DOHH2 (cell line): ENCODE results near the gene LPCAT2.

ENCODE experiments used
- H3F3A ChIP-seq: fragments of 200-600 bp; sonication (generic), shearing (Covaris generic); 2 replicates; pipeline ENCODE4 v1.6.0; 2016; ENCODE audit warnings: antibody characterized with exemption, mild to moderate bottlenecking; ENCODE audit not compliant: control insufficient read depth, insufficient read depth
- H3K27ac ChIP-seq: fragments of 200-600 bp; sonication (generic); 2 replicates; pipeline ENCODE4 v1.5.1; 2014; ENCODE audit warnings: low read depth, mild to moderate bottlenecking, low read length, moderate library complexity
- H3K27me3 ChIP-seq: fragments of 200-600 bp; sonication (generic); 2 replicates; pipeline ENCODE4 v1.6.1; 2014; ENCODE audit warnings: mild to moderate bottlenecking, low read length, mixed read lengths; ENCODE audit not compliant: control insufficient read depth
- H3K36me3 ChIP-seq: fragments of 200-600 bp; sonication (generic); 2 replicates; pipeline ENCODE4 v1.6.1; 2014; ENCODE audit warnings: mild to moderate bottlenecking, low read length, moderate library complexity, mixed read lengths; ENCODE audit not compliant: control insufficient read depth
- H3K4me1 ChIP-seq: fragments of 200-600 bp; sonication (generic); 2 replicates; pipeline ENCODE4 v1.6.1; 2014; ENCODE audit warnings: mild to moderate bottlenecking, low read length, mixed read lengths; ENCODE audit not compliant: control insufficient read depth
- H3K4me2 ChIP-seq: fragments of 200-600 bp; sonication (generic); 2 replicates; pipeline ENCODE4 v1.6.0; 2014; ENCODE audit warnings: mild to moderate bottlenecking, low read length, moderate library complexity
- H3K4me3 ChIP-seq: fragments of 200-600 bp; sonication (generic); 2 replicates; pipeline ENCODE4 v1.5.1; 2014; ENCODE audit warnings: mild to moderate bottlenecking, low read length, mixed read lengths
- H3K79me2 ChIP-seq: fragments of 200-600 bp; sonication (generic); 2 replicates; pipeline ENCODE4 v1.6.1; 2014; ENCODE audit warnings: mild to moderate bottlenecking, low read length, mixed read lengths; ENCODE audit not compliant: control insufficient read depth
- H3K9me2 ChIP-seq: fragments of 200-600 bp; sonication (generic); replicated peaks from 2 replicates; pipeline ENCODE4 v1.6.1; 2014; ENCODE audit warnings: mild to moderate bottlenecking, low read length, mixed read lengths; ENCODE audit not compliant: control insufficient read depth
- H3K9me3 ChIP-seq: fragments of 200-600 bp; sonication (generic); 2 replicates; pipeline ENCODE4 v1.6.1; 2014; ENCODE audit warnings: antibody characterized with exemption, low read length, mixed read lengths; ENCODE audit not compliant: control insufficient read depth, insufficient read depth
- H4K20me1 ChIP-seq: fragments of 200-600 bp; sonication (generic); 2 replicates; pipeline ENCODE4 v1.6.0; 2014; ENCODE audit warnings: low read depth, mild to moderate bottlenecking, antibody characterized with exemption, low read length, moderate library complexity; ENCODE audit not compliant: control insufficient read depth, insufficient read depth
- EZH2phosphoT487 ChIP-seq: fragments of 200-600 bp; sonication (generic); IDR thresholded peaks from 2 replicates; pipeline ENCODE4 v1.6.1; 2017; ENCODE audit warnings: borderline replicate concordance, mild to moderate bottlenecking, antibody characterized with exemption, low read length, moderate library complexity, mixed read lengths
- TF ChIP-seq, protein P1 (sequence below): fragments of 200-600 bp; sonication (generic); IDR thresholded peaks from one replicate; pipeline ENCODE4 v1.5.1; 2014; ENCODE audit warnings: antibody characterized with exemption, mild to moderate bottlenecking, low read depth, low read length; ENCODE audit not compliant: poor library complexity, severe bottlenecking

LPCAT2 gene

GRCh38 chr16:55565086-55565485, 56.2 kb downstream of the LPCAT2 start:
- no peaks in the 10 kb centered on the region for H3K36me3 ChIP-seq
- H3K9me2 ChIP-seq = no peaks in the 10 kb centered on the region

GRCh38 chr16:55566432-55567175, 57.7 kb downstream of the LPCAT2 start, which contains the start of gene CAPNS2:
Gene CAPNS2 (plus strand): TSS chr16:55566684. CDS start chr16:55566757, 73 bp downstream.
- Histone ChIP-seq H4K20me1 (no peaks in the 10 kb centered on the region), H3K4me3 (no peak within 1 kb of the TSS), H3K9me3 (no peaks in the 10 kb centered on the region), H3K9me2 (no peaks in the 10 kb centered on the region), H3K36me3 (no peaks in the 10 kb centered on the region), H3K4me2 (no peak within 1 kb of the TSS), H3K79me2 (no peaks in the 10 kb centered on the region), H3K4me1 (no peaks in the 10 kb centered on the region), H3F3A (no peaks in the 10 kb centered on the region), H3K27me3 (peaks cover 3% of the 10 kb centered on the region; the same call in 1 of the 2 replicates), H3K27ac (no peak within 1 kb of the TSS)
- TF ChIP-seq, protein P1, sequence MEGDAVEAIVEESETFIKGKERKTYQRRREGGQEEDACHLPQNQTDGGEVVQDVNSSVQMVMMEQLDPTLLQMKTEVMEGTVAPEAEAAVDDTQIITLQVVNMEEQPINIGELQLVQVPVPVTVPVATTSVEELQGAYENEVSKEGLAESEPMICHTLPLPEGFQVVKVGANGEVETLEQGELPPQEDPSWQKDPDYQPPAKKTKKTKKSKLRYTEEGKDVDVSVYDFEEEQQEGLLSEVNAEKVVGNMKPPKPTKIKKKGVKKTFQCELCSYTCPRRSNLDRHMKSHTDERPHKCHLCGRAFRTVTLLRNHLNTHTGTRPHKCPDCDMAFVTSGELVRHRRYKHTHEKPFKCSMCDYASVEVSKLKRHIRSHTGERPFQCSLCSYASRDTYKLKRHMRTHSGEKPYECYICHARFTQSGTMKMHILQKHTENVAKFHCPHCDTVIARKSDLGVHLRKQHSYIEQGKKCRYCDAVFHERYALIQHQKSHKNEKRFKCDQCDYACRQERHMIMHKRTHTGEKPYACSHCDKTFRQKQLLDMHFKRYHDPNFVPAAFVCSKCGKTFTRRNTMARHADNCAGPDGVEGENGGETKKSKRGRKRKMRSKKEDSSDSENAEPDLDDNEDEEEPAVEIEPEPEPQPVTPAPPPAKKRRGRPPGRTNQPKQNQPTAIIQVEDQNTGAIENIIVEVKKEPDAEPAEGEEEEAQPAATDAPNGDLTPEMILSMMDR = no peak
- no peak for TF ChIP-seq EZH2phosphoT487

More at GRCh38 chr16:55565086-55565485, 56.2 kb downstream of the LPCAT2 start:
- H3F3A ChIP-seq = no peaks in the 10 kb centered on the region
- TF ChIP-seq EZH2phosphoT487 = no peak
- TF ChIP-seq, protein P1 = no peak
- no peaks in the 10 kb centered on the region for H3K9me3 ChIP-seq
- H4K20me1 ChIP-seq = no peaks in the 10 kb centered on the region
- H3K4me3 ChIP-seq = no peak overlapping the region
- H3K27ac ChIP-seq = no peak overlapping the region
- H3K27me3 ChIP-seq = peaks cover 3% of the 10 kb centered on the region; the same call in 1 of the 2 replicates
- no peaks in the 10 kb centered on the region for H3K79me2 ChIP-seq
- H3K4me2 ChIP-seq = no peak overlapping the region
- H3K4me1 ChIP-seq = no peaks in the 10 kb centered on the region

DNA sequence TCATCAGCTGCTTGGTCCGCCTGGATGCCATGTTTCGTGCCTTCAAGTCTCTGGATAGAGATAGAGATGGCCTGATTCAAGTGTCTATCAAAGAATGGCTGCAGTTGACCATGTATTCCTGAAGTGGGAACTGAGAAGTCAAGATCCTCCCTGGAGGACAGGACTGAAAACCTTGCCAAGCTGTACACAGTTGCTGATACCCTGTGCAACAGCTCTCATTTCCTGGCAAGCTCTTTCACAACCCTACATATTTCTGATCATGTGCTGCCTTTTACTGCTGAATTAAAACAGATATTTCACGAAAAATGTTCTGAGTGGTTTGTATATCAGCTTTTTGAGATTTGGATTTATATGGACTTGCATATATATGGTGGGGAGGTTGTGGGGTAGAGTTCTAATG, 58.5 kb downstream of the LPCAT2 start:
- Histone ChIP-seq H3K27ac (no peak overlapping the region), H3K4me3 (no peak overlapping the region), H4K20me1 (no peaks in the 10 kb centered on the region), H3K27me3 (peaks cover 3% of the 10 kb centered on the region; the same call in 1 of the 2 replicates), H3K9me3 (no peaks in the 10 kb centered on the region), H3F3A (no peaks in the 10 kb centered on the region), H3K4me2 (no peak overlapping the region), H3K79me2 (no peaks in the 10 kb centered on the region), H3K4me1 (no peaks in the 10 kb centered on the region), H3K9me2 (no peaks in the 10 kb centered on the region), H3K36me3 (no peaks in the 10 kb centered on the region)
- TF ChIP-seq, protein P1 = no peak
- TF ChIP-seq EZH2phosphoT487 = no peak
